HEK293T (cell line): ENCODE data around the gene IGF2.

Source experiments
- CTCF ChIA-PET: fragments of 350-600 bp; formaldehyde crosslinking; extraction: SDS; loops from one replicate; lab custom pipeline; 2021; ENCODE audit warnings: antibody characterized with exemption, inconsistent platforms; lab: Yijun Ruan, JAX
- POLR2A ChIA-PET: fragments of 350-600 bp; formaldehyde crosslinking; extraction: SDS; loops from one replicate; lab custom pipeline; 2020; ENCODE audit warnings: antibody characterized with exemption, inconsistent platforms; lab: Yijun Ruan, JAX
- DNase-seq: peaks from one replicate; pipeline ENCODE4 v3.0.0; 2012; ENCODE audit warnings: mixed read lengths; ENCODE audit errors: extremely low spot score
- ARNT ChIP-seq: fragments of 450-650 bp; IDR thresholded peaks from 2 replicates; pipeline ENCODE4 v1.6.1; 2017; ENCODE audit warnings: mild to moderate bottlenecking
- BHLHE40 ChIP-seq: fragments of 450-650 bp; IDR thresholded peaks from 2 replicates; pipeline ENCODE4 v1.6.1; 2016; ENCODE audit warnings: mild to moderate bottlenecking, moderate library complexity, borderline replicate concordance
- CTBP1 ChIP-seq: fragments of 450-650 bp; IDR thresholded peaks from 2 replicates; pipeline ENCODE4 v1.6.1; 2016; ENCODE audit warnings: borderline replicate concordance
- ELF4 ChIP-seq: fragments of 450-650 bp; IDR thresholded peaks from 2 replicates; pipeline ENCODE4 v1.6.1; 2017; ENCODE audit warnings: antibody characterized with exemption
- FOXA1 ChIP-seq: fragments of 450-650 bp; IDR thresholded peaks from 2 replicates; pipeline ENCODE4 v1.6.1; 2016; ENCODE audit warnings: mild to moderate bottlenecking
- FOXK2 ChIP-seq: fragments of 450-650 bp; IDR thresholded peaks from 2 replicates; pipeline ENCODE4 v1.6.1; 2016; ENCODE audit warnings: mild to moderate bottlenecking
- FOXM1 ChIP-seq: fragments of 450-650 bp; IDR thresholded peaks from 2 replicates; pipeline ENCODE4 v1.6.1; 2017; ENCODE audit warnings: mild to moderate bottlenecking, borderline replicate concordance
- HDGF ChIP-seq: fragments of 450-650 bp; IDR thresholded peaks from 2 replicates; pipeline ENCODE4 v1.6.1; 2017; ENCODE audit warnings: antibody characterized with exemption, borderline replicate concordance
- L3MBTL2 ChIP-seq: fragments of 450-650 bp; conservative IDR thresholded peaks from 2 replicates; pipeline ENCODE4 v1.6.1; 2016; ENCODE audit warnings: mild to moderate bottlenecking
- LEF1 ChIP-seq: fragments of 450-650 bp; IDR thresholded peaks from 2 replicates; pipeline ENCODE4 v1.6.1; 2017; ENCODE audit warnings: mild to moderate bottlenecking, borderline replicate concordance
- NFRKB ChIP-seq: fragments of 450-650 bp; IDR thresholded peaks from 2 replicates; pipeline ENCODE4 v1.6.1; 2016; ENCODE audit warnings: mild to moderate bottlenecking, moderate library complexity
- PKNOX1 ChIP-seq: fragments of 450-650 bp; IDR thresholded peaks from 2 replicates; pipeline ENCODE4 v1.6.1; 2016
- SP1 ChIP-seq: fragments of 450-650 bp; IDR thresholded peaks from 2 replicates; pipeline ENCODE4 v1.6.1; 2017
- SUZ12 ChIP-seq: fragments of 450-650 bp; IDR thresholded peaks from 2 replicates; pipeline ENCODE4 v1.6.1; 2016; ENCODE audit warnings: mild to moderate bottlenecking
- TARDBP ChIP-seq: fragments of 450-650 bp; IDR thresholded peaks from 2 replicates; pipeline ENCODE4 v1.6.1; 2016
- ZNF384 ChIP-seq: fragments of 450-650 bp; IDR thresholded peaks from 2 replicates; pipeline ENCODE4 v1.6.1; 2016

The IGF2 gene

GRCh38 chr11:2172676-2173075 lies 33.5 kb upstream of the IGF2 start:
- ChIA-PET POLR2A (no interaction called here), CTCF (no interaction called here)
- no peak for DNase-seq
- no peak for TF ChIP-seq CTBP1
- TF ChIP-seq ZNF384 = no peak
- no peak for TF ChIP-seq PKNOX1
- TF ChIP-seq SUZ12 = no peak
- no peak for TF ChIP-seq LEF1
- no peak for TF ChIP-seq NFRKB
- no peak for TF ChIP-seq TARDBP
- TF ChIP-seq ARNT = no peak
- TF ChIP-seq SP1 = no peak
- TF ChIP-seq FOXK2 = no peak
- TF ChIP-seq ELF4 = no peak
- TF ChIP-seq BHLHE40 = no peak
- TF ChIP-seq FOXA1 = no peak
- TF ChIP-seq HDGF = no peak
- TF ChIP-seq L3MBTL2 = no peak
- TF ChIP-seq FOXM1 = no peak

GRCh38 chr11:2171591-2172003 lies 32.4 kb upstream of the IGF2 start, which contains the start of gene TH:
TH (minus strand) TSS chr11:2171815; CDS start chr11:2171786, 29 bp downstream.
- TF ChIP-seq NFRKB (no peak), CTBP1 (no peak), ZNF384 (no peak), SP1 (no peak), TARDBP (no peak), FOXA1 (no peak), LEF1 (no peak)
- CTCF ChIA-PET = no interaction called here
- POLR2A ChIA-PET = no interaction called here
- no peak for DNase-seq

GRCh38 chr11:2169626-2170570 lies 30.7 kb upstream of the IGF2 start:
- POLR2A ChIA-PET = no interaction called here
- CTCF ChIA-PET = no interaction called here

GRCh38 chr11:2169005-2169378 lies 29.8 kb upstream of the IGF2 start:
- no peak for DNase-seq
- TF ChIP-seq PKNOX1 (no peak), SP1 (no peak), CTBP1 (no peak), FOXM1 (no peak), ELF4 (no peak), NFRKB (no peak), SUZ12 (no peak)
- ChIA-PET POLR2A (no interaction called here), CTCF (no interaction called here)

More at GRCh38 chr11:2169626-2170570, 30.7 kb upstream of the IGF2 start:
- TF ChIP-seq NFRKB (no peak), ZNF384 (no peak), FOXK2 (no peak), L3MBTL2 (no peak), ARNT (no peak), SP1 (no peak), HDGF (no peak)
- no peak for DNase-seq

GRCh38 chr11:2168286-2169004 lies 29.3 kb upstream of the IGF2 start:
- CTCF ChIA-PET = no interaction called here
- POLR2A ChIA-PET = no interaction called here
- TF ChIP-seq NFRKB (no peak), FOXK2 (no peak), FOXM1 (no peak), ZNF384 (no peak), CTBP1 (no peak), SUZ12 (no peak), PKNOX1 (no peak), BHLHE40 (no peak), HDGF (no peak), FOXA1 (no peak), LEF1 (no peak), TARDBP (no peak), L3MBTL2 (no peak), ARNT (no peak), SP1 (no peak), ELF4 (no peak)
- DNase-seq = no peak
